SK-N-DZ (cell line): Measurements from ENCODE around the gene ST8SIA1.
A peak's percentile ranks its signal among the peaks of the same experiment; 100 is the strongest.

Experiments used
- DNase-seq: peaks from one replicate; pipeline ENCODE4 v3.0.0-alpha.2; 2015; ENCODE audit warnings: low spot score

Gene ST8SIA1

GRCh38 chr12:22283508-22283907 is 51.0 kb downstream of the ST8SIA1 start:
- no peak for DNase-seq

- DNase-seq, result no peak
Observed at GRCh38 chr12:22283006-22283506, 51.5 kb downstream of the ST8SIA1 start.

GRCh38 chr12:22282283-22282682 is 52.2 kb downstream of the ST8SIA1 start:
- no peak for DNase-seq

- no peak for DNase-seq
Observed at GRCh38 chr12:22276867-22277266, 57.6 kb downstream of the ST8SIA1 start.

GRCh38 chr12:22276313-22276712 is 58.2 kb downstream of the ST8SIA1 start:
- DNase-seq, result no peak

- DNase-seq, result no peak
Observed at GRCh38 chr12:22275843-22276242, 58.7 kb downstream of the ST8SIA1 start.

- DNase-seq, result no peak
Observed at GRCh38 chr12:22272335-22273151, 62.0 kb downstream of the ST8SIA1 start.

GRCh38 chr12:22271023-22271422 is 63.5 kb downstream of the ST8SIA1 start:
- DNase-seq, result no peak

- no peak for DNase-seq
Observed at GRCh38 chr12:22268973-22269372, 65.5 kb downstream of the ST8SIA1 start.

- DNase-seq, result no peak
Observed at GRCh38 chr12:22268406-22268805, 66.1 kb downstream of the ST8SIA1 start.

- no peak for DNase-seq
Observed at GRCh38 chr12:22266101-22266500, 68.4 kb downstream of the ST8SIA1 start.

- no peak for DNase-seq
Observed at GRCh38 chr12:22264380-22264779, 70.1 kb downstream of the ST8SIA1 start.

GRCh38 chr12:22262309-22262708 is 72.2 kb downstream of the ST8SIA1 start:
- DNase-seq, result peak; percentile 81

- no peak for DNase-seq
Observed at GRCh38 chr12:22257100-22257499, 77.4 kb downstream of the ST8SIA1 start.

GRCh38 chr12:22256605-22257004 is 77.9 kb downstream of the ST8SIA1 start:
- DNase-seq, result no peak

- no peak for DNase-seq
Observed at GRCh38 chr12:22256041-22256441, 78.5 kb downstream of the ST8SIA1 start.

- no peak for DNase-seq
Observed at GRCh38 chr12:22255097-22255496, 79.4 kb downstream of the ST8SIA1 start.

- DNase-seq, result no peak
Observed at GRCh38 chr12:22254478-22254877, 80.0 kb downstream of the ST8SIA1 start.

GRCh38 chr12:22252057-22252456 is 82.5 kb downstream of the ST8SIA1 start:
- DNase-seq, result no peak

GRCh38 chr12:22250762-22251161 is 83.7 kb downstream of the ST8SIA1 start:
- DNase-seq, result peak; percentile 12

GRCh38 chr12:22248571-22249115 is 85.9 kb downstream of the ST8SIA1 start:
- no peak for DNase-seq

GRCh38 chr12:22248121-22248520 is 86.4 kb downstream of the ST8SIA1 start:
- DNase-seq, result no peak

- DNase-seq, result no peak
Observed at GRCh38 chr12:22246217-22246846, 88.2 kb downstream of the ST8SIA1 start.
